CD4-positive, alpha-beta T cell treated with Interferon gamma for 1 hour (primary cell): ENCODE data around the gene NFATC4.
"Not testable (repeated sequence)": the region's sequence is repeated elsewhere in the genome, so short reads cannot be mapped to it uniquely, and the experiment has no call there.

Experiments used
- DNase-seq: peaks from one replicate; pipeline ENCODE4 v3.0.0-alpha.2; 2020

Gene NFATC4

DNA sequence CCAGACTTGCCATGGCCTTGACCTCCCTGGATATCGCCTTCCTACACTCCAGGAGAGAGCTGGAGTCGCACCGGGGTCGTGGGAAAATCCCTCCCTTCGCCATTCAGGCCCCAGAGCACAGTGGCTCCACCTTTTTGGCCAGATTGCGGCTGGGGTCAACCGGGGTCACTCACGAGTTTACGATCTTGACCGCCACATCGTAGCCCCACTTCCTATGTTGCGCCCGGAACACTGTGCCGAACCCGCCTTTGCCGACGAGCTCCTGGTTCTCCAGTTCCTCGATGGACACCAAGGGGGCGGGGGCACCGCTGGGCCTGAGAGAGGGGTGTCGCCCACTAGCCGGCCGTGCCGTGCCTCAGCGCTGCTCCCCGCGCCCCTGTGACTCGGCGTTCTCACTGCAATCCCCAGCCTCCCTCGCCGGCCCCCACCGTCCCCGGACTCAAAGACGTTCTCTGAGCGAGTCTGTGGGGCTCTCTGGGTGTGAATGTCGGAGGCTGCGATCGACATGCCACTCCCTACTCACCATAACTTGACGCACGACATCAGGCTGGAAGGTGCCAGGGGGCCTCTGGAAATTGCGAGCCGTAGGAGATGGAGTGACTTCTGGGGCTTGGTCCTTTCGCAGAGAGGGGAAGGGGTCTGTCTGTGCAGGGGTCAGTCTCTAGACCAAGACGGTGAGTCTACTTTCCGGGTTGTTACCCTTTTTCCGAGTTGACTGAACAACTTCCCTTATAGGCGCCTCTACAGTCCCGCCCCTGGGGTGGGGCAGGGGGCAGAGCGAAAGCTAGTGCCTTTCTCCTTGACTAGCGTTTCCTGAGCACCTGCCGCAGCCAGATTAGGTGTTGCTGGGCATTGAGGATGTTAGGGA lies 28.5 kb upstream of the NFATC4 start, which contains the start of gene RIPK3:
Gene RIPK3 (minus strand): TSS at position 708 of the 868 bp plus-strand sequence. CDS start 165 bp downstream, at position 543.
- DNase-seq, result peak; percentile 62

DNA sequence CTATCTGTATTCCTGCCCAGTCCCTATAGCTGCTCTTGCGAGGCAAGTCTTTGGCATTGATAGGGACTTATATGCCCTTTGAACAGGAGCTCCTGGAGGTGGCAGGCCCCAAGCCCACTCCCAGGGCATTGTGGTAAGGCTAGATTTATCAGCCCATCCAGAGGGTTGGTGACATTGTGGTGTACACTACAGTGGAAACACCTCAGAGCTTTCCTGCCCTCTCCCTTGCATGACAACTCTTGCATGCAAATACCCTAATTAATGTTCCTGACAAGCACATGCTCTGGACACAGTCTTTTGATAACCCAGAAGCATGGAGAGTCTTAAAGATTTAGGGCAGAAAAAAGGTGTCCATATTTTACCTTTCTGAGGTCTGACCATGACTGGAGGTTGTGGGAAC lies 27.4 kb upstream of the NFATC4 start:
- no peak for DNase-seq

- DNase-seq, result no peak
Observed at GRCh38 chr14:24342889-24343288, 25.1 kb upstream of the NFATC4 start.

GRCh38 chr14:24343795-24344660 lies 24.0 kb upstream of the NFATC4 start:
- no peak for DNase-seq

- DNase-seq, result no peak
Observed at GRCh38 chr14:24347134-24347533, 20.9 kb upstream of the NFATC4 start.

GRCh38 chr14:24348186-24348585 lies 19.8 kb upstream of the NFATC4 start:
- no peak for DNase-seq

DNA sequence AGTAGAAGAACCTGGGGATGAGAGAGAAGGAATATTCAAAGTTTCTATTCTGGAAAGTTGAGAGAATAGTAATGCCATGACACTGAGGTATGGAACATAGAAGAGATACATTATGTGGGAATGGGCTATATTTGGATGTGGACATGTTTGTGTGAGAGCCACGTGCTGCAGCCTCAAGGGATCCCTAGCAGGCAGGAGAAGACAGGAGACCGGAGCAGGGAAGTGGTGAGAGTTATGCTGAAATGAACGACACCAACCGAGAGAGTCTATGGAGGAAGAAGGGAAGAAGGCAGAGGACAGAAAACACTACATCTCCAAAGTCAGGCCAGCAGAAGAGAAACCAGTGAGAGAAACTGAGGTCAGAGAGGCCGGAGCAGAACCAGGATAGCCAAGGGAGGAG lies 18.2 kb upstream of the NFATC4 start:
- no peak for DNase-seq

DNA sequence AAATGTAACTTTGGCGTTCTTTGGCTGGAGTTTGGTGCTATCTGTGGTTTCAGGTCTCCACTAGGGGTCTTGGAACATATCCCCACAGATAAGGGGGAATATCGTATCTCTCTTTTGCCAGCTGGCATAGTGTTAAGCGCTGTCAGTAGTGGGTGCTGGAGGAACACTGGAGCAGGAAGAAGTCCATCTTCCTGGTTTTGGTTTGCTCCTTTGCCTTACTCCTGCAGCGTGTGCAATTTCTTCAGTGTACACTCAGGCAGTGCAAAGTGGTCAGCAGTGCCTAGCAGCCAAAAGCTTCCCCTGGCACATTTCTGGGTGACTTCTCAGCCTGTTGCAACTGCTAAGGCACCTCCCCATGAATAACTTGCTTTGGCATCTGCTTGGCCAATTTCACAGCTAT lies 16.5 kb upstream of the NFATC4 start:
- DNase-seq, result no peak

- no peak for DNase-seq
Observed at GRCh38 chr14:24353559-24354481, 14.2 kb upstream of the NFATC4 start.

- not testable (repeated sequence) for DNase-seq
Observed at GRCh38 chr14:24354482-24354825, 13.5 kb upstream of the NFATC4 start.

- no peak for DNase-seq
Observed at GRCh38 chr14:24355009-24355408, 13.0 kb upstream of the NFATC4 start.

- DNase-seq, result no peak
Observed at GRCh38 chr14:24356208-24356607, 11.8 kb upstream of the NFATC4 start.

GRCh38 chr14:24360281-24360680 lies 7.7 kb upstream of the NFATC4 start:
- no peak for DNase-seq

DNA sequence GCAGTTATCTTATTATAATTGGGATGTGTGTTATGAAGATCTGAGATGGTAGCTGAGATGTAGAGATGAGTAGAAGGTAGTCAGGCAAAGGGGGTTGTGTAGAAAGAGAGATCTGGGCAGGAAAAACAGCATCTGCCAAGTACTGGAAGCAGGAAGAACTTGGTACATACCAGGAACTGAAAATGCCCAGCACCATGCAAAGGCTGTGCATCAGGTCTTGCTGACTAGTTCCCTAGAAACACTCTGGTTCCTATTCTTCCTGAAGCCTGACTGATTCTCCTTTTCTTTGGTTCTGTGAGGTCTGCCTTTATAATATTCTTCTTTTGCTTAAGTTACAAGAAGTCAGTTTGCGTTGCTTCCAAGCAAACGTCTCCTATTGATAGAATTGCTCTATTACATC lies 6.7 kb upstream of the NFATC4 start:
- no peak for DNase-seq

DNA sequence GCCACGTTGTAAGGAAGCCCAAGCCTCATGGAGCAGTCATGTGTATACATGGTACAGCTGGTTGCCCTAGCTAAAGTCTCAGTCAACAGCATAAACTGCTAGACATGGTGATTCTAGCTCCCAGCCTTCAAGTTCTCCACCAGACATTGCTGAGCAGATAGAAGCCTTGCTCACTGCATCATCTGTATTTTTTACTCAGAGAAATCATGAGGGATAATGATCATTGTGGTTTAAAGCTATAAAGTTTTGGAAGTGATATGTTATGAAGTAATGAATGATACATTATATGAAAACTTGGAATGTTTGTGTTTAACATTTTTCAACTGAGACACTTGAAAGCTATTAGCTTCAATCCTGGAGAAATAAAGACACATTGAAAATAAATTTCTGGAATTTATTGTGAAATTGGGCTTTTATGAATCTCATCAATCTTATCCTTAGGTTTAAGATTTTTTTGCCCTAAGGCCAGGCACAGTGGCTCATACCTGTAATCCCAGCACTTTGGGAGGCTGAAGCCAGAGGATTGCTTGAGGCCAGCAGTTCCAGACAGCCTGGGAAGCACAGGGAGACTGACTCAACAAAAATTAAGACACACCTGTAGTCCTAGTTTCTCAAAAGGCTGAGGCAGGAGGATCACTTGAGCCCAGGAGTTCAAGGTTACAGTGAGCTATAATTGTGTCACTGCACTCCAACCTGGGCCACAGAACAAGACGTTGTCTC lies 5.6 kb upstream of the NFATC4 start:
- DNase-seq, result no peak

DNA sequence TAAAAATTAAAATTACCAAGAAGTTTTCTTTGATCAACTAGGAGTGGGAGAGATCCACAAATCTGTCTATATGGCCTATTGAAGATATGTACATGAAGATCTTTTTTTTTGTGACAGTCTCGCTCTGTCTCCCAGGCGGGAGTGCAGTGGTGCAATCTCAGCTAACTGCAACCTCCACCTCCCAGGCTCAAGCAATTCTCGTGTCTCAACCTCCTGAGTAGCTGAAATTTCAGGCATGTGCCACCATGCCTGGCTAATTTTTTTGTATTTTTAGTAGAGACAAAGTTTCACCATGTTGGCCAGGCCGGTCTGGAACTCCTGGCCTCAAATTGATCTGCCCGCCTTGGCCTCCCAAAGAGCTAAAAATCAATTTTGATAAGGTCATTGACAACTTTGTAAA lies 4.6 kb upstream of the NFATC4 start:
- DNase-seq, result no peak

DNA sequence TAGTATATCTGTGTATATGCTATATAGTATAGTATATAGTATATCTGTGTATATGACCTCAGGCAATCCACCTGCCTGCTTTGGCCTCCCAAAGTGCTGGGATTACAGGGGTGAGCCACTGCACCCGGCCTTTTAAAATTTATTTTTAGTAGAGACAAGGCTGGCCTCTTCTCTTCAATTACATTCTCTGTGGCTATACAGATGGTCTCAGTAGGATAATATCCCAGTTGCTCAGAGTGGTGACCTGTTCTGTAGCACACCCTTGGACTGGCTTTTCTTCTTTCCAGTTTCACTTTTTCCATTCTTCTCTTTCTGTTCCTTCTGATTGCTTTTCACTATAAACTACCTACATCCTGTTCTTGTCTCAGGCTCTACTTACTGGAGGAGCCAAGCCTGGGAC lies 3.1 kb upstream of the NFATC4 start:
- no peak for DNase-seq

GRCh38 chr14:24365600-24366412 lies 2.2 kb upstream of the NFATC4 start:
- peak; percentile 78 for DNase-seq

DNA sequence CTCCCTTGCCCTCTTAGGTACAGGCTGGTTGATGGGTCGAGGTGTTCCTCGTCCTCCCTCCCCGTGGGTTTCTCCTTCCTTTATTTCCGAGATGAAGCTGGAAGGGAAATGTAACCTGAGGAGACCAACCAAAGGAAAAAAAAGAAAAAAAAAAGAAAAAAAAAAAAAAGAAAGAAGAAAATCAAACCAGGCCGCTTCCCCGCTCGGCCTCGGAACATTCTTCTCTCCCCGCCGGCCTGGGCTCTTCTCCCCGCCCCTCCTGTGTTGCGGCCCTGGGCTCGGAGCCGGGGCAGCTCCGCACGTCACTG lies 1.6 kb upstream of the NFATC4 start:
- no peak for DNase-seq

DNA sequence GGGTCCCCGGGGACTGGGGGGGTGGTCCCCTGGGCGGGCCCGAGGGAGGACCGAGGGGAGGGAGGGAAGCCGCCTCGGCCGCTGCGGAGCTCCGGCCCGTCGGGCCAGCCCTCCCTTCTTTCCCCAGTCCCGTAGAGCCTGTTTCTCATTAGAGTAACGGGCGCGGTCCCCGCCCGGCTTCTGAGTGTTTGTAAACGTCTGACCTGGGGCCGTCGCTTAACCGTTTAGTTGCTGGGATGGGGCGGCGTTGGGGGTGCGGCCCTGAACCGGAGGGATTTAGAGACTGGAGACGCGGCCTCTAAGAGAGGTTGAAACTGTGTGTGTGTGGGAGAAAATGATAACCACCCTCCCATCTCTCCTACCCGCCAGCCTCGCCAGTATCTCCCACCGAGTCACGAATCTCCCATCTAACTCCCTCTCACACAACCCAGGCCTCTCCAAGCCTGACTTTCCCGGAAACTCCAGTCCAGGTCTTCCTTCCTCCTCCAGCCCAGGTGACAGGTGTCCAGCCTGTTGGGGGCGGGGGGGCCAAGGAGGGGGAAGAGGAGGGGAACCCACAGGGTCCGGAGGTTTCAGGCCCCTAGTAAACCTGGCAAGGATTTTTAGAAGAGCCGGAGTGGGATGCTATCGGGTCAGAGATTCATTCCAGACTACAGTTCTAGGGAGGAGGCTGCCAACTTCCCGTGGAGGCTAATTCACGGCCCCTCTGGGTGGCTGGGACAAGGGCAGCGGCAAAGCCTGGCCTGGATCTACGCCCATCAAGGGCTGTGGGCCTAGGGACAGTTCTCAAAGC lies 1.1 kb upstream of the NFATC4 start:
- DNase-seq, result peak; percentile 81

DNA sequence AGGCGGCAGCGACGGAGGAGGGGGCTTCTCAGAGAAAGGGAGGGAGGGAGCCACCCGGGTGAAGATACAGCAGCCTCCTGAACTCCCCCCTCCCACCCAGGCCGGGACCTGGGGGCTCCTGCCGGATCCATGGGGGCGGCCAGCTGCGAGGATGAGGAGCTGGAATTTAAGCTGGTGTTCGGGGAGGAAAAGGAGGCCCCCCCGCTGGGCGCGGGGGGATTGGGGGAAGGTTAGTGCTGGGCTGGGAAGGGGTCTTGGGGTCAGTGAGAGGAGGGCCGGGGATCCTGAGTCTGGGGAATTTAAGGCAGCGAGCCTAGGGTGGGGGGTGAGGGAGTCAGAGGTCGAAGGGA lies 203 bp downstream of the NFATC4 start:
- no peak for DNase-seq
